ENCODE results near the gene WDR53. TPM values are rescaled to one million over a fixed set of nuclear protein-coding genes. Genes with fewer than 3 reads are reported as not detected.
"Not testable (repeated sequence)": the region's sequence is repeated elsewhere in the genome, so short reads cannot be mapped to it uniquely, and the experiment has no call there.

WDR53 gene
- 10 to 100 TPM in 1 of 4 donors, 1 to 10 TPM in 3; 1.9 to 12.4 (median 6.5) TPM for total RNA-seq

DNA sequence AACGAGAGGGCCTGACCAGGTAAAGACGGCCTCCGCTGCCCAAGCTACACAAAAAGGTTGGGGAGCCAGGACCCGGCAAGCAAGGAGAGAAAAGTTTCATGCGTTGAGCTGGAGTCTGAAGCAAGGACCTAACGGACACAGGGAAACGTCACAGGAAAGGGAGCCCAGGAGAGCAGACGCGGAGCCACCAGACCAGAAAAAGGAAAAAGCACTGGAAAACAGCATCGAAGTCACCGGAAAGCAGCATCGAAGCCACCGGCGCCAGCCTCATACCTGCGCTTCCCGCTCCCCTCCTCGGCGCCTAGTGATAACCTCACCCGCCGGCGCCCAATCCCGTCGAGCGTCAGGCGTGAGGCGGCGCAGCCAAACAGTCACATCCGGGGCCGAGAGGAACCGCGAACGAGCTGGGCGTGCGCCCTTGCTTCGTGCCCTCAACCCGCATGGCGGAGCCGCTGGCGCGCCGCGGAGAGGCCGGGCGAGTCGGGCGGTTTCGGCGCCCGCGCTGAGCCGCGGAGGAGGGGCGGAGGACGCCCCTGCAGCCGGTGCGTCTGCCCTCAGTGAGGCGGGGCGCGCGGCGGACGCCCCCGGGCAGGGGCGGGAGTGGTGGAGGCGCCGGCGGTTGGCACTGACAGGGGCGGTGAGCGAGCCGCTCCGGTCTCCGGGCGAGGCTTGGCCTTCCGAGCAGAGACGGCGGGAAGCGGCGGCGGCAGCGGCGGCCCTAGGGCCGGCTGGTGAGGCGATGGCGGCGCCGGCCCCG, at the start of gene WDR53, which contains the start of gene FBXO45:
Gene WDR53, minus strand, starts transcription at position 309 of the 757 bp plus-strand sequence. CDS start 7,079 bp downstream, outside the sequence.
Gene FBXO45, plus strand, starts transcription at position 415 of the 757 bp plus-strand sequence. Its CDS starts 325 bp downstream, at position 740.
- Histone ChIP-seq H3K9me3 (no peaks in the 10 kb centered on the region), H3K4me3 (peak within 1 kb of the TSS; percentile 65 to 86 (median 85)), H3K27ac (peak within 1 kb of the TSS; percentile 82 to 92 (median 88)), H3K4me1 (peaks cover 0 to 18% (median 6%) of the 10 kb centered on the region in 4 donors), H3K27me3 (no peaks in the 10 kb centered on the region), H3K36me3 (no peaks in the 10 kb centered on the region)
- TF ChIP-seq POLR2A (IDR thresholded peaks at IDR 0.05), result peak; percentile 71 to 73
- TF ChIP-seq, protein P1, sequence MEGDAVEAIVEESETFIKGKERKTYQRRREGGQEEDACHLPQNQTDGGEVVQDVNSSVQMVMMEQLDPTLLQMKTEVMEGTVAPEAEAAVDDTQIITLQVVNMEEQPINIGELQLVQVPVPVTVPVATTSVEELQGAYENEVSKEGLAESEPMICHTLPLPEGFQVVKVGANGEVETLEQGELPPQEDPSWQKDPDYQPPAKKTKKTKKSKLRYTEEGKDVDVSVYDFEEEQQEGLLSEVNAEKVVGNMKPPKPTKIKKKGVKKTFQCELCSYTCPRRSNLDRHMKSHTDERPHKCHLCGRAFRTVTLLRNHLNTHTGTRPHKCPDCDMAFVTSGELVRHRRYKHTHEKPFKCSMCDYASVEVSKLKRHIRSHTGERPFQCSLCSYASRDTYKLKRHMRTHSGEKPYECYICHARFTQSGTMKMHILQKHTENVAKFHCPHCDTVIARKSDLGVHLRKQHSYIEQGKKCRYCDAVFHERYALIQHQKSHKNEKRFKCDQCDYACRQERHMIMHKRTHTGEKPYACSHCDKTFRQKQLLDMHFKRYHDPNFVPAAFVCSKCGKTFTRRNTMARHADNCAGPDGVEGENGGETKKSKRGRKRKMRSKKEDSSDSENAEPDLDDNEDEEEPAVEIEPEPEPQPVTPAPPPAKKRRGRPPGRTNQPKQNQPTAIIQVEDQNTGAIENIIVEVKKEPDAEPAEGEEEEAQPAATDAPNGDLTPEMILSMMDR (IDR thresholded peaks at IDR 0.05), result no peak
- DNase-seq, result peak; percentile 93 to 98 (median 97)

- Histone ChIP-seq H3K4me1 (peaks cover 0 to 10% (median 2%) of the 10 kb centered on the region in 4 donors), H3K4me3 (no peak overlapping the region), H3K27ac (no peak overlapping the region), H3K9me3 (no peaks in the 10 kb centered on the region), H3K36me3 (no peaks in the 10 kb centered on the region), H3K27me3 (no peaks in the 10 kb centered on the region)
- DNase-seq, result no peak
- no peak for TF ChIP-seq POLR2A (IDR thresholded peaks at IDR 0.05)
- TF ChIP-seq, protein P1 (IDR thresholded peaks at IDR 0.05), result no peak
These were observed 48.9 kb upstream of the WDR53 start for GRCh38 chr3:196617256-196617655.

GRCh38 chr3:196615234-196615633, 46.9 kb upstream of the WDR53 start:
- not testable (repeated sequence) for H3K9me3 ChIP-seq, H3K27me3 ChIP-seq, H3K36me3 ChIP-seq, H3K4me3 ChIP-seq, H3K4me1 ChIP-seq, H3K27ac ChIP-seq, DNase-seq

DNA sequence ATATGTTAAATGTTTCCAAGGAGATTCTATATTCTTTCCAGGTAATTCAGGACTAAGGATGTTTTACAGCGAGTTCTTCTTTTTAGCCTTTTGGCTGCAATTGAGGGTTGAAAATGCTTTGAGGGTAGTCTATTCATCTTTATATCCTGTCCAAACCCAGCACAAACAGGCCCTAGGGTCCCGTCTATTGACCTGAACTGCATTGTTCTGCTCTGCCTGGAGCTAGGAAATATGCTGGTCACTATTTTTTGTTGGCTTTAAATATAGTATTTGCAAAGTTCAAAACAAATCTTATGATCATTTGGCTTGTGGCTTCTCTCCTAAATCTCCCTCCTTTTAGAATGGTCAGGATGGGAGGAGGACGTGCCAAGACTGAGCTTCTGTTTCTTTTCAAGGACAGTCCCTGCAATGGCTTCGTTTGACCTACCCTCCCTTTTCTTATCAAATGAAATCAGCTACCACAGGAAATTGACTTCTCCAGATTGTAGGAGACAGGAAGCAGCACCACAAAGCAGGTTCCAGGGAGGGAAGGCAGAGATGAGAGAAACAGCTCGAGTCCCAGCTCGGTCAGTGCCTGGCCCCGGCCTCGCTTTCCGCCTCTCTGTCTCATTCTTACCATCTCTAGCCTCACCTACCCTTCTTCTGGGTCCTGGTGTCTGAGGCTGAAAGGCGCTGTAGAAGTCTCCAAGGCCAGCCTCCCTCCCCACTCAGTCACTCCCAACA, 43.6 kb upstream of the WDR53 start:
- H3K9me3 ChIP-seq, result no peaks in the 10 kb centered on the region
- TF ChIP-seq POLR2A (IDR thresholded peaks at IDR 0.05), result no peak
- TF ChIP-seq, protein P1 (IDR thresholded peaks at IDR 0.05), result no peak
- peaks cover 0 to 16% (median 4%) of the 10 kb centered on the region in 4 donors for H3K4me1 ChIP-seq
- no peak overlapping the region for H3K4me3 ChIP-seq
- H3K36me3 ChIP-seq, result no peaks in the 10 kb centered on the region
- peak overlapping the region in 2 of 4 donors; percentile 14 to 58 for H3K27ac ChIP-seq
- H3K27me3 ChIP-seq, result no peaks in the 10 kb centered on the region
- no peak for DNase-seq

DNA sequence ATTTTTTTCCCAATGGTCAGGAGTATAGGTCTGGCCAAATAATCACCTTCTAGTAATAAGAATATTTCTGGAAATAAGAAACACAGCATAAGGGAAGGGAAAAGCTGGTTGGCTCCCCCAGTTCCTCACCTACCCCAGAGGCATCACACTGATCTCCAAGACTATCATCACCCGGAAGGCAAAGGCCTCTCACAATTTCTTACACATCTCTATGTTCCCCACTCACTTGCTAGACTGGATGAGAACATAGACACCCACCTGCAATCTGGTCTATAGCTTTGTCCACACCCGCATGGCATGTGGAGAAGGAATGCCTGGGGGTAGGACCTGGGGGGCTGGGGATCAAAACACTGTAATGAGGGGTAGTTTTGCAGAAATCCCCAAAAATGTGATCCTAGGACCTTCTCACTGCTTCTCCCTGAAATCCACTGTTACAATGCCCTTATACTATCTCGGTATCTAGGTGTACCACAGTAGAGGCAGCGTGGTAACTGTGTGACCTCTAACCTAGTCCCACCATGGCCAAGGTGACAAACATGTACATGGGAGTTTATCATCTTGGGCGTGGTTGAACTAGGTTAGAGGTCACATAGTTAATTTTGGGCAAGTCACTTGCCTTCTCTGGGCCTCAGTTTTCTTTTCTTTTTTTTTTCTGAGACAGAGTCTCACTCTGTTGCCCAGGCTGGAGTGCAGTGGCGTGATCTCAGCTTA, 41.6 kb upstream of the WDR53 start:
- H3K27me3 ChIP-seq, result no peaks in the 10 kb centered on the region
- no peak overlapping the region for H3K27ac ChIP-seq

More for the DNA sequence above, 41.6 kb upstream of the WDR53 start:
- peak in 1 of 3 donors; percentile 32 for DNase-seq
- TF ChIP-seq, protein P1 (IDR thresholded peaks at IDR 0.05), result no peak
- no peak for TF ChIP-seq POLR2A (IDR thresholded peaks at IDR 0.05)
- Histone ChIP-seq H3K9me3 (no peaks in the 10 kb centered on the region), H3K4me3 (no peak overlapping the region), H3K36me3 (no peaks in the 10 kb centered on the region), H3K4me1 (peaks cover 0 to 16% (median 4%) of the 10 kb centered on the region in 4 donors)

All from Peyer's patch (tissue), 4 donors.